HepG2 (cell line): ENCODE data around the gene LLGL2. TPM values are rescaled to one million over a fixed set of nuclear protein-coding genes. Genes with fewer than 3 reads are reported as not detected.

ENCODE experiments used
- CHD4 ChIP-seq: fragments of 200-600 bp; sonication (generic); IDR thresholded peaks from 2 replicates; pipeline ENCODE4 v1.7.0; 2017; ENCODE audit warnings: mild to moderate bottlenecking, low read length, borderline replicate concordance
- GATA4 ChIP-seq: sonication (generic); IDR thresholded peaks from 2 replicates; pipeline ENCODE4 v1.6.1; 2016; ENCODE audit warnings: antibody characterized with exemption, low read depth, borderline replicate concordance
- HNRNPUL1 ChIP-seq: fragments of 200-400 bp; formaldehyde crosslinking; IDR thresholded peaks from 2 replicates; pipeline ENCODE4 v1.6.1; 2017; ENCODE audit warnings: low read depth, mild to moderate bottlenecking, low read length, moderate library complexity
- IRX3 ChIP-seq: sonication (generic); formaldehyde crosslinking; IDR thresholded peaks from 2 replicates; pipeline ENCODE4 v1.8.1; 2023; ENCODE audit warnings: mild to moderate bottlenecking, low read depth, missing genetic modification reagents, borderline replicate concordance
- PCBP1 ChIP-seq: fragments of 200-400 bp; formaldehyde crosslinking; IDR thresholded peaks from 2 replicates; pipeline ENCODE4 v1.6.1; 2017; ENCODE audit warnings: mild to moderate bottlenecking, low read depth, low read length, borderline replicate concordance
- PRPF4 ChIP-seq: fragments of 200-400 bp; formaldehyde crosslinking; IDR thresholded peaks from 2 replicates; pipeline ENCODE4 v1.6.1; 2016; ENCODE audit warnings: low read length, low read depth; ENCODE audit not compliant: poor library complexity, severe bottlenecking
- SRY ChIP-seq: sonication (generic); formaldehyde crosslinking; IDR thresholded peaks from 2 replicates; pipeline ENCODE4 v1.8.0; 2022; ENCODE audit warnings: mild to moderate bottlenecking, missing genetic modification reagents
- ZFP36L2 ChIP-seq: sonication (generic); formaldehyde crosslinking; IDR thresholded peaks from 2 replicates; pipeline ENCODE4 v1.4.0; 2020; ENCODE audit warnings: missing genetic modification reagents
- ZNF124 ChIP-seq: sonication (generic); formaldehyde crosslinking; IDR thresholded peaks from 2 replicates; pipeline ENCODE4 v1.4.0; 2020; ENCODE audit warnings: missing genetic modification reagents
- ZNF546 ChIP-seq: sonication (generic); formaldehyde crosslinking; conservative IDR thresholded peaks from 2 replicates; pipeline ENCODE4 v1.8.1; 2023; ENCODE audit warnings: mild to moderate bottlenecking, missing genetic modification reagents
- ZNF564 ChIP-seq: sonication (generic); formaldehyde crosslinking; IDR thresholded peaks from 2 replicates; pipeline ENCODE4 v1.8.1; 2023; ENCODE audit warnings: mild to moderate bottlenecking, missing genetic modification reagents
- ZNF574 ChIP-seq: sonication (generic); formaldehyde crosslinking; IDR thresholded peaks from 2 replicates; pipeline ENCODE4 v1.4.0; 2020; ENCODE audit warnings: missing genetic modification reagents
- polyA plus RNA-seq, 8 experiments: library from polyadenylated mRNA; depleted of rRNA in 3 of 8; stranded (reverse) in 7 of 8; unstranded in 1 of 8; fragments of >200 nt; fragmentation: Illumina TruSeq in 4 of 8; extraction: Trizol in 4 of 8; gene quantifications; 2 replicates each; pipeline versions ENCODE4 v1.2.1 to v1.2.3, GENCODE V29; 2011 to 2016; ENCODE audit warnings: low read depth in 4 of 8, missing spikeins in 1 of 8, mixed read lengths in 1 of 8; ENCODE audit not compliant: insufficient read depth in 1 of 8
- total RNA-seq, 5 experiments: library from RNA; depleted of rRNA; stranded (reverse); fragments of >200 nt; fragmentation: Illumina TruSeq; extraction: Trizol; gene quantifications; 2 replicates each; pipeline ENCODE4 v1.2.3, GENCODE V29; 2016; ENCODE audit warnings: low read depth in 1 of 5
- TF ChIP-seq, protein P1 (sequence below): sonication (generic); formaldehyde crosslinking; IDR thresholded peaks from 2 replicates; pipeline ENCODE4 v1.4.0; 2020; ENCODE audit warnings: mild to moderate bottlenecking, missing genetic modification reagents, borderline replicate concordance
- TF ChIP-seq, protein P2 (sequence below): sonication (generic); formaldehyde crosslinking; IDR thresholded peaks from 2 replicates; pipeline ENCODE4 v1.4.0; 2020; ENCODE audit warnings: mild to moderate bottlenecking, missing genetic modification reagents
- TF ChIP-seq, protein P3 (sequence below): sonication (generic); formaldehyde crosslinking; conservative IDR thresholded peaks from 2 replicates; pipeline ENCODE4 v1.8.0; 2022; ENCODE audit warnings: mild to moderate bottlenecking, moderate library complexity, missing genetic modification reagents
- TF ChIP-seq, protein P4 (sequence below): sonication (generic); formaldehyde crosslinking; IDR thresholded peaks from 2 replicates; pipeline ENCODE4 v1.5.0; 2020; ENCODE audit warnings: mild to moderate bottlenecking, missing genetic modification reagents, borderline replicate concordance

The LLGL2 gene
- total and polyA plus RNA-seq, 2 of the 13 experiments (the other 11 are each of a cell fraction or from before 2014, with no cell fraction given), result 83.0 to 86.7 TPM

DNA sequence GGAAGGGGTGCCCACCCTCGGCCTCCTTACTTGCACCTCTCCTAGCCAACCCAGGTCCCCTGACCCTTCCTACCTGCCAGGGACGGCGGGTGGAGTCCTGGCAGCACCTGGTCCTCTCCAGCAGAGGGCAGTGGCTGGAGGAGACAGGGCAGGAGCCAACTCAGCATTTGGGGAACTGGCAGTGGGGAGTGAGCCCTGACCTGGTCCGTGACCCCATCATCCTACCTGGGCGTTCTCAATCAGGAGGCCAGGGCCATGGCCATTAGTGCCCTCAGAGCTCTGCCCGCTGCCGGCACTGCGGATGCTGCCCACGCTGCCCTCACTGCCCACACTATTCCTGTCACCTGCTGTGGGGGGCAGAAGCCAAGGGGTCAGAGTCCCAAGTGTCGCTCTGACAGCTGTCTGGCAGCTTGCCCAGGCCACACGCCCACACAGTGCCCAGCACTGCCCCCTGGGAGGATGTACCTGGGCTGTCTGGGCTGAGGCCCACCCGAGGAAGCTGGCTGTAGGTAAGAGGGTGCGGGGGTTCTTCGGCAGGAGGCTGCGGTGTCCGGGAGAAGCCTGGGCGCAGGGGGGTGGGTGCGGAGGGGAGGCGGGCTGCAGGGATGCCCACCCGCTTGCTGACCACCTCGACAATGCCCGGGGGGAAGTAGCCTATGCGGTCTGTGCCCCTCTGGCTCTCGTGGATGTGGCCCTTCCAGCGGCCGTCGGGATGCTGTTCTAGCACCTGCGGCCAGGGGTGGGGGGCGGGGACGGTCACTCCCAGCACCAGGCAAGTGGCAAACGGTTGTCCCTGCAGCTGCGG lies 20.9 kb upstream of the LLGL2 start (continued):
- no peak for TF ChIP-seq HNRNPUL1
- TF ChIP-seq GATA4, result no peak
- TF ChIP-seq, protein P1, sequence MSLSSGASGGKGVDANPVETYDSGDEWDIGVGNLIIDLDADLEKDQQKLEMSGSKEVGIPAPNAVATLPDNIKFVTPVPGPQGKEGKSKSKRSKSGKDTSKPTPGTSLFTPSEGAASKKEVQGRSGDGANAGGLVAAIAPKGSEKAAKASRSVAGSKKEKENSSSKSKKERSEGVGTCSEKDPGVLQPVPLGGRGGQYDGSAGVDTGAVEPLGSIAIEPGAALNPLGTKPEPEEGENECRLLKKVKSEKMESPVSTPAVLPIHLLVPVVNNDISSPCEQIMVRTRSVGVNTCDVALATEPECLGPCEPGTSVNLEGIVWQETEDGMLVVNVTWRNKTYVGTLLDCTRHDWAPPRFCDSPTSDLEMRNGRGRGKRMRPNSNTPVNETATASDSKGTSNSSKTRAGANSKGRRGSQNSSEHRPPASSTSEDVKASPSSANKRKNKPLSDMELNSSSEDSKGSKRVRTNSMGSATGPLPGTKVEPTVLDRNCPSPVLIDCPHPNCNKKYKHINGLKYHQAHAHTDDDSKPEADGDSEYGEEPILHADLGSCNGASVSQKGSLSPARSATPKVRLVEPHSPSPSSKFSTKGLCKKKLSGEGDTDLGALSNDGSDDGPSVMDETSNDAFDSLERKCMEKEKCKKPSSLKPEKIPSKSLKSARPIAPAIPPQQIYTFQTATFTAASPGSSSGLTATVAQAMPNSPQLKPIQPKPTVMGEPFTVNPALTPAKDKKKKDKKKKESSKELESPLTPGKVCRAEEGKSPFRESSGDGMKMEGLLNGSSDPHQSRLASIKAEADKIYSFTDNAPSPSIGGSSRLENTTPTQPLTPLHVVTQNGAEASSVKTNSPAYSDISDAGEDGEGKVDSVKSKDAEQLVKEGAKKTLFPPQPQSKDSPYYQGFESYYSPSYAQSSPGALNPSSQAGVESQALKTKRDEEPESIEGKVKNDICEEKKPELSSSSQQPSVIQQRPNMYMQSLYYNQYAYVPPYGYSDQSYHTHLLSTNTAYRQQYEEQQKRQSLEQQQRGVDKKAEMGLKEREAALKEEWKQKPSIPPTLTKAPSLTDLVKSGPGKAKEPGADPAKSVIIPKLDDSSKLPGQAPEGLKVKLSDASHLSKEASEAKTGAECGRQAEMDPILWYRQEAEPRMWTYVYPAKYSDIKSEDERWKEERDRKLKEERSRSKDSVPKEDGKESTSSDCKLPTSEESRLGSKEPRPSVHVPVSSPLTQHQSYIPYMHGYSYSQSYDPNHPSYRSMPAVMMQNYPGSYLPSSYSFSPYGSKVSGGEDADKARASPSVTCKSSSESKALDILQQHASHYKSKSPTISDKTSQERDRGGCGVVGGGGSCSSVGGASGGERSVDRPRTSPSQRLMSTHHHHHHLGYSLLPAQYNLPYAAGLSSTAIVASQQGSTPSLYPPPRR (CRISPR knock-in tag), result no peak
- TF ChIP-seq, protein P2, sequence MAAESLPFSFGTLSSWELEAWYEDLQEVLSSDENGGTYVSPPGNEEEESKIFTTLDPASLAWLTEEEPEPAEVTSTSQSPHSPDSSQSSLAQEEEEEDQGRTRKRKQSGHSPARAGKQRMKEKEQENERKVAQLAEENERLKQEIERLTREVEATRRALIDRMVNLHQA (CRISPR knock-in tag), result no peak
- no peak for TF ChIP-seq ZNF546 (CRISPR knock-in tag)
- no peak for TF ChIP-seq PRPF4
- TF ChIP-seq ZNF574 (CRISPR knock-in tag), result 0 out of 2 replicates have a peak, but pooled peaks have one; percentile 16
- 0 out of 2 replicates have a peak, but pooled peaks have one; percentile 44 for TF ChIP-seq SRY (CRISPR knock-in tag)
- no peak for TF ChIP-seq CHD4
- no peak for TF ChIP-seq IRX3 (CRISPR knock-in tag)
- no peak for TF ChIP-seq PCBP1
- TF ChIP-seq, protein P3, sequence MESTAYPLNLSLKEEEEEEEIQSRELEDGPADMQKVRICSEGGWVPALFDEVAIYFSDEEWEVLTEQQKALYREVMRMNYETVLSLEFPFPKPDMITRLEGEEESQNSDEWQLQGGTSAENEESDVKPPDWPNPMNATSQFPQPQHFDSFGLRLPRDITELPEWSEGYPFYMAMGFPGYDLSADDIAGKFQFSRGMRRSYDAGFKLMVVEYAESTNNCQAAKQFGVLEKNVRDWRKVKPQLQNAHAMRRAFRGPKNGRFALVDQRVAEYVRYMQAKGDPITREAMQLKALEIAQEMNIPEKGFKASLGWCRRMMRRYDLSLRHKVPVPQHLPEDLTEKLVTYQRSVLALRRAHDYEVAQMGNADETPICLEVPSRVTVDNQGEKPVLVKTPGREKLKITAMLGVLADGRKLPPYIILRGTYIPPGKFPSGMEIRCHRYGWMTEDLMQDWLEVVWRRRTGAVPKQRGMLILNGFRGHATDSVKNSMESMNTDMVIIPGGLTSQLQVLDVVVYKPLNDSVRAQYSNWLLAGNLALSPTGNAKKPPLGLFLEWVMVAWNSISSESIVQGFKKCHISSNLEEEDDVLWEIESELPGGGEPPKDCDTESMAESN (CRISPR knock-in tag), result 0 out of 2 replicates have a peak, but pooled peaks have one; percentile 16
- no peak for TF ChIP-seq ZNF564 (CRISPR knock-in tag)
- no peak for TF ChIP-seq ZFP36L2 (CRISPR knock-in tag)
- TF ChIP-seq, protein P4, sequence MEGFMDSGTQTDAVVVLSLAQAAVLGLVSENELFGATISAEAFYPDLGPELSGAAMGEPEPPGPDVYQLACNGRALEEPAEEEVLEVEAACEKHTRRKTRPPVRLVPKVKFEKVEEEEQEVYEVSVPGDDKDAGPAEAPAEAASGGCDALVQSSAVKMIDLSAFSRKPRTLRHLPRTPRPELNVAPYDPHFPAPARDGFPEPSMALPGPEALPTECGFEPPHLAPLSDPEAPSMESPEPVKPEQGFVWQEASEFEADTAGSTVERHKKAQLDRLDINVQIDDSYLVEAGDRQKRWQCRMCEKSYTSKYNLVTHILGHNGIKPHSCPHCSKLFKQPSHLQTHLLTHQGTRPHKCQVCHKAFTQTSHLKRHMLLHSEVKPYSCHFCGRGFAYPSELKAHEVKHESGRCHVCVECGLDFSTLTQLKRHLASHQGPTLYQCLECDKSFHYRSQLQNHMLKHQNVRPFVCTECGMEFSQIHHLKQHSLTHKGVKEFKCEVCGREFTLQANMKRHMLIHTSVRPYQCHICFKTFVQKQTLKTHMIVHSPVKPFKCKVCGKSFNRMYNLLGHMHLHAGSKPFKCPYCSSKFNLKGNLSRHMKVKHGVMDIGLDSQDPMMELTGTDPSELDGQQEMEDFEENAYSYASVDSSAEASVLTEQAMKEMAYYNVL (CRISPR knock-in tag), result no peak
- TF ChIP-seq ZNF124 (CRISPR knock-in tag), result 0 out of 2 replicates have a peak, but pooled peaks have one; percentile 54
